Esophagus muscularis mucosa (tissue), 4 donors: ENCODE data around the gene ATPAF1.

Source experiments
- CTCF ChIP-seq, 3 experiments: fragments of 200-600 bp in 2 of 3; fragments of 450-650 bp in 1 of 3; sonication (generic) in 2 of 3; IDR thresholded peaks; one replicate each; pipeline ENCODE4 v1.5.1; 2017 to 2019; ENCODE audit warnings: antibody characterized with exemption in 3 of 3, mild to moderate bottlenecking in 2 of 3, moderate library complexity in 1 of 3
- EP300 ChIP-seq: sonication (generic); formaldehyde crosslinking; IDR thresholded peaks from one replicate; pipeline ENCODE4 v1.6.1; 2017; ENCODE audit warnings: antibody characterized with exemption
- POLR2AphosphoS5 ChIP-seq, 2 donors: sonication (generic); formaldehyde crosslinking; IDR thresholded peaks; one replicate each; pipeline ENCODE4 v1.6.1; 2017; ENCODE audit warnings: antibody characterized with exemption in 2 of 2

DNA sequence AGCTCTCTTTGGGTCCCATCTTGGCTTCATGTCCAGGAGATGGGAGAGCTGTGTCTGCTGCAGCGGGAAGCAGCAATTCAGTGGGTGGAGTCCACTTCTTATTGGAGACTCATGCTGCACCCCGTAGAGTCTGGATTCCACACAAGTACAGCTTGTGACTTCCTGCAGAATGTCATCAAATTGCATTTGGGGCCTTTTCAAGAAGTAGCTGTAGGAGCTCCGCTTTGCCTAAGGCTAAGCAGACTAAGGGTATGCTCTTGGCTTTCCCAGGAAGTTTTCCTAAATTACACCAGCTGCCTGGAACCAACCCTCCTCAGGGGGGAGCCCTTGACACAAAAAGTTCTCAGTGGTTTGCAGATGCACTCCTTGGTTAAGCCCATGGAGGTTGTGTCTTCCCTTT is 45.8 kb downstream of the ATPAF1 start:
- TF ChIP-seq CTCF (IDR thresholded peaks at IDR 0.05) (peak; percentile 46 to 69 (median 63)), EP300 (no peak), POLR2AphosphoS5 (IDR thresholded peaks at IDR 0.05) (no peak)
